Coronary artery (tissue), 2 donors: ENCODE results near the gene LHX2.

Source experiments
- DNase-seq: peaks from one replicate; pipeline ENCODE4 v3.0.0-alpha.2; 2017; ENCODE audit warnings: low spot score
- H3K27ac ChIP-seq, 2 donors: fragments of 200-600 bp; sonication (generic); one replicate each; pipeline ENCODE4 v1.5.1; 2016 to 2019
- H3K4me3 ChIP-seq: fragments of 200-600 bp; sonication (generic); 2 replicates; pipeline ENCODE4 v1.5.1; 2016; ENCODE audit warnings: mild to moderate bottlenecking, moderate library complexity
- TF ChIP-seq, protein P1 (sequence below): fragments of 200-600 bp; sonication (generic); IDR thresholded peaks from one replicate; pipeline ENCODE4 v1.5.1; 2019; ENCODE audit warnings: antibody characterized with exemption

Gene LHX2

DNA sequence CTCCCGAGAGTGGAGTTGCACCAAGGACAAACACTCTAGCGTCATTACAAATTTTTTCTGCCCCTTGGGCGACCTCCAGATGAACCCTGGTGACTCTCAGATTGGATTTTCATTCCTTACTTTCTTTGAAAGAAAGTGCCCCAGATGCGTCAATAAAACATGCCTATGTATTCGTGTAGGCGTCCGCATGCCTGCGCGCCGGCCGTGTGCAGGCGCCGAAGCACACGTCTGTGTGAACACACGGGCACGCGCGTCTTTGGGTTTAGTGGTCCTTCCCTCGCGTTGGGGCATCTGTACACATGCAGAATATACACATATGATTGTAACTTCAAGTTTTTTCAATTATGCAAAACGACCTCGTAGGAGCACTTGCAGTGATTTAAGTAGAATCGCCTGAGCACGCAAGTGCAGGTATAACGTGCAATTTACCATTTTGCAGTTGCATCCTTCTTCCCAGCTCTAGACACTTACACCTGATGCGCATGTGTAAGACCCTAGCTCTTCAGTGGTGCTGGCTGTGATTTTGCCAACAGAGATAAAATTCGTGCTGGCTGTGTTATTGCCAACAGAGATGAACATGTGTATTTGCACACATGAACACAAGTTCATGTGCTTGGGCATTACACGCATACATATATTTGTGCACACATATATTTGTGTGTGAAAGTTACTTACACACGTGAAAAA, 1.9 kb upstream of the LHX2 start:
- DNase-seq = no peak
- TF ChIP-seq, protein P1, sequence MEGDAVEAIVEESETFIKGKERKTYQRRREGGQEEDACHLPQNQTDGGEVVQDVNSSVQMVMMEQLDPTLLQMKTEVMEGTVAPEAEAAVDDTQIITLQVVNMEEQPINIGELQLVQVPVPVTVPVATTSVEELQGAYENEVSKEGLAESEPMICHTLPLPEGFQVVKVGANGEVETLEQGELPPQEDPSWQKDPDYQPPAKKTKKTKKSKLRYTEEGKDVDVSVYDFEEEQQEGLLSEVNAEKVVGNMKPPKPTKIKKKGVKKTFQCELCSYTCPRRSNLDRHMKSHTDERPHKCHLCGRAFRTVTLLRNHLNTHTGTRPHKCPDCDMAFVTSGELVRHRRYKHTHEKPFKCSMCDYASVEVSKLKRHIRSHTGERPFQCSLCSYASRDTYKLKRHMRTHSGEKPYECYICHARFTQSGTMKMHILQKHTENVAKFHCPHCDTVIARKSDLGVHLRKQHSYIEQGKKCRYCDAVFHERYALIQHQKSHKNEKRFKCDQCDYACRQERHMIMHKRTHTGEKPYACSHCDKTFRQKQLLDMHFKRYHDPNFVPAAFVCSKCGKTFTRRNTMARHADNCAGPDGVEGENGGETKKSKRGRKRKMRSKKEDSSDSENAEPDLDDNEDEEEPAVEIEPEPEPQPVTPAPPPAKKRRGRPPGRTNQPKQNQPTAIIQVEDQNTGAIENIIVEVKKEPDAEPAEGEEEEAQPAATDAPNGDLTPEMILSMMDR = no peak
- Histone ChIP-seq H3K4me3 (no peak overlapping the region), H3K27ac (no peak overlapping the region)

DNA sequence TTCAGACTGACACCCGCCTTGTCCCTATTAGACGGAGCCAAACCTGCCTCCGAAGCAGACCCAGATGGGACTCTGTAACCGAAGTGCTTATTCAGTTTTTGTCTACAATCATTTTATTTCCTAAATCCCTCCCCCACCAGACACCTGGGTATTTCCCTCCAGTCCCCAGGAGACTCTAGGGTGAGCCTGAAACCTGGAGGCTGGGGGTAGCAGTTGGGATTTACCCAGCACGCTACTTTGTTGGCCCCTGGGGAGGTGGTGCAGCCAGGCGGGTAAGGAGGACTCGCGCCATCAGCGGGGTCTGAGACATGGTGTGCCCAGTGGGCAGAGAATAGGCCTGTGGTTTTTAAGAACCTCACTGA, 1.3 kb upstream of the LHX2 start:
- TF ChIP-seq, protein P1 = no peak
- H3K27ac ChIP-seq = no peak overlapping the region
- no peak for DNase-seq
- no peak overlapping the region for H3K4me3 ChIP-seq

DNA sequence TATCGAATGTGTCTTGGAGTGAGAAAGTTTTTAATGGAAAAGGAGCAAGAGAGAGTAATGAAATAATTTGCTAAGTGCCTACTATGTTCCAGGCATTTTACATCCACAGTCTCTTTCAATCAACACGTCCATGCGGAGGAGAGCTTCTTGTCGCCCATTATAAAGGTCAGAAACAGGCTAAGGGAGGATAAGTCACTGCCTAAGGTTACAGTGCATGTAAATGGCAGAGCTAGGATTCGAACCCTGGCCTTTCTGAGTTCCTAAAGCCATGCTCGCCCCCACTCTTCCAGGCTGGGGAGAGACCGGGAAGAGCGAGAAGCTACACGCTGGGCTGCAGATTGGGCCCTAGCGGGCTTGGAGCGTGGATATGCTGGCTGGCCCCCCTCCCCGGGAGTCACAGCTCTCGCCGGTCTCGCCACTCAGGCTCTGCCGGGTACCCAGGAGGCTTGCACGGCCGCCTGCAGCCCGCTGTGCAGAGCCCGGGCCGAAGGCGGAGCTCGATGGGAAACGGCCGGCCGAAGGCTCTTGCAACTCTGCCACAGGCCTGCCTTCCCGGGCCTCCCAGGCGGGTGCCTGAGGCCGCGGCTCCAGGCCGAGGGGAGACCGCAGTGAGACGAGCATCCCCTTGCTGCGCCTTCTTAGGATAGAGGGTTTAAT, 775 bp upstream of the LHX2 start:
- no peak overlapping the region for H3K27ac ChIP-seq
- H3K4me3 ChIP-seq = peak overlapping the region; percentile 68
- no peak for DNase-seq
- TF ChIP-seq, protein P1 = no peak

DNA sequence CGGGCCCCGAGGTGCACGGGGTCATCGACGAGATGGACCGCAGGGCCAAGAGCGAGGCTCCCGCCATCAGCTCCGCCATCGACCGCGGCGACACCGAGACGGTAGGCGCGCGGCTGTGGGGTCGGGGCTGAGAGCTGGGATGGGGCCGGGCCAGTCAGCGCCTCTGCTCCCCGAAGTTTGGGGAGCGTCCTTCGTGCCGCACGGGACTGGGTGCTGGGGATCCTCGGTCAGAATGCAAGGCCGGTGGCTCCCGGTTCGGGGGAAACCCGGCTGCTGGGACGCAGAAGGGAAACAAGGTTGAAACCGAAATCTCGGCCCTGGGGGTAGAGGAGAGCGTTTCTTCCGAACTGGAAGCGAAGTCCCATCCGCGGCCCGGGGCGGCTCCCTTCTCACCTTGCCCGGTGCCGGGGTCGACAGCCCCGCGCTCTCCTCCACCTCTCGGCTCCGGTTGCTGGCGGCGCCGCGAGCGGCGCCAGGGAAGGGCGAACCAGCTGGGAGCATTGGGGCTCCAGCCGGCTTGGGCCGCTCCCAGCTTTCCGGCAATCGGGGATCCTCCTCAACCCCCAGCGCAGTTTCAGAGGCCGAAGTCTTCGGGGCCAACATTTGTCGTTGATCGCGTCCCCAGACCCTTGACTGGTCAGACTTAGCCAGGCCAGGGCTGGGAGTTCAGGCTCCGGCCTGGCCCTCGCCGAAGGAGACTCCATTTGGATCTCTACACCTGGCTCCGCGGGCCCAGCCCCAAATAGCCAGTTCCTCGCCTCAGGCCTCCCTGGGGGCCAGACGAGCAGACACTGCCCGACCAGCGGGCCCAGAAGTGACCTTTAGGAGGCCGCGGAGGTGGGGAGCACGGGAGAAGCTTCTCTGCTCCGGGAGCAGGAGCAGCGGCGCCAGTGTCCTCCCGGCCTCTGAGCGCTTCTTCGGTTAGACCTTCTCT, 1.1 kb downstream of the LHX2 start:
- no peak overlapping the region for H3K27ac ChIP-seq
- no peak for DNase-seq
- H3K4me3 ChIP-seq = peak overlapping the region; percentile 68
- TF ChIP-seq, protein P1 = no peak

DNA sequence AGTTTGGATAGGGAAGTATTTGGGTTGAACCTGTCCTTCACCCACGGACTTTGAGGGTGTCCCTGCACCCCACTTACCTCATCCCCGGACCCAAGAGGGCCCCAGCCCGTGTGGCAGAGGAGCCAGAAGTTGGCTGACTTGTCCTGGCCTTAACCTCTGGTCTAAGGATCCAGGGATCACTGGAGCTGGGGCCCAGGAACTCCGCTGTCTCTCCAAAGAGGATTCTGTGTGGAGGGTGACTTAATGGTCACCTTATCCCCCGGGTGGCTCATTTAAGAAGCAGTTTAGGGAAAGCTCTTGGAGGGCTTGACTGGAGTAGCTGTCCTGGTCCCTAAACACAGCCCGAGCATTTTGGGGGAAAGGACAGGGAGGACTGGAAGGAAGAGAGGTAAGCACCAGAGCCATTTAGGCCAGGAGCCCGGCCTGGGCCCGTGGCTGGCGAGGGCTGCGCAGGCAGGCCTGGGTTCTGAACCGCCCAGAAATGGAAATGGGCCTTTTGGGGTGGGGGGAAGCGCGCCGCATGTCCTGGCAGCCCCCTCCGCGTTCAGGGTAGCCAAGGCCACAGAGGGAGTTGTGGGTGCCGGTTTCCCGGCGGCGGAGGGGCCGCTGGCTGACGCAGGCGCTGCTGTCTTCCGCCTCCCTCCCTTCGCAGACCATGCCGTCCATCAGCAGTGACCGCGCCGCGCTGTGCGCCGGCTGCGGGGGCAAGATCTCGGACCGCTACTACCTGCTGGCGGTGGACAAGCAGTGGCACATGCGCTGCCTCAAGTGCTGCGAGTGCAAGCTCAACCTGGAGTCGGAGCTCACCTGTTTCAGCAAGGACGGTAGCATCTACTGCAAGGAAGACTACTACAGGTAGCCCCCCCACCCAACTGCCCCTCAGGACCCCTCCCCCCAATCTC, 2.0 kb downstream of the LHX2 start:
- no peak overlapping the region for H3K4me3 ChIP-seq
- H3K27ac ChIP-seq = no peak overlapping the region
- TF ChIP-seq, protein P1 = no peak
- DNase-seq = no peak

DNA sequence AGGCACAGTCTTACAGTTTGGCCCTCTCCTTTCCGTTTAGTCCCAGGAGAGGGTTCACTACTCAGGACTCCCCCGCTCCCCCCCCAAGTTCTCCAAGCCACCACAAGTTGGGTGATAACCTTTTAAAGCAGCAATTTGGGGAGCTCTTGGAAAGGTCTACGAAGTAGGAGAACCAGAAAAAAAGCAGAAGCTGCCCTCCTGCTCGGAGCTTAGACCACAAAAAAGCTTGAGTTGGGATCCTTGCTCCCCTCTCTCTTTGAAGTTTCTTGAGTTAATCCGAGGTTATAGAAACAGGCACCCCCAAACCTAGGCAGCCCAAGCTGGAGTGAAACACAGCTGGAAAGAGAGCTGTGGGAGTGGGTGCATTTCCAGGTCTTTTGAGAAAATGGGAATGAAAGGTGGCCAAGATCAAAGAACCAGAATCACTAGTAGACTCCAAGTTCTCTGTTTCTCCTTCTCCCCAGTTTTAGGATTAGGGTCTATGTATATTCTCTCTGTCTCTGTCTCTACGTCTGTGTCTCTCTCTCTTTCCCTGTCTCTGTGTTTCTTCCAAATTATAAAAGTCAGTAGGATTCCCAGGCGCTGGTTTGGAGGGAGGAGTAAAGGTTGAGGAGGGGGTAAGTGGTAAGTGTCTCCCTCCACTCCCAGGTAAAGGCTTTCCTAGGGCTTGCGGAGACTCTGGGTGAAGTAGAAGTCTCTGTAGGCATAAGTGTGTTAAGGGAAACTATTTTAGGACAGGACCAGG, 2.8 kb downstream of the LHX2 start:
- no peak for DNase-seq
- H3K27ac ChIP-seq = no peak overlapping the region
- H3K4me3 ChIP-seq = no peak overlapping the region
- TF ChIP-seq, protein P1 = no peak
